Tibial nerve (tissue), 4 donors: ENCODE data around the gene ABHD18. TPM values are rescaled to one million over a fixed set of nuclear protein-coding genes. Genes with fewer than 3 reads are reported as not detected.
"Not testable (repeated sequence)": the region's sequence is repeated elsewhere in the genome, so short reads cannot be mapped to it uniquely, and the experiment has no call there.

ENCODE experiments used
- DNase-seq, 2 donors: peaks; one replicate each; pipeline ENCODE4 v3.0.0-alpha.2; 2019; ENCODE audit warnings: low spot score in 2 of 2
- H3K27ac ChIP-seq, 4 donors: fragments of 200-600 bp; sonication (generic) in 3 of 4; one replicate each; pipeline ENCODE4 v1.5.1; 2017 to 2019; ENCODE audit warnings: mild to moderate bottlenecking in 1 of 4
- H3K27me3 ChIP-seq, 2 donors: fragments of 200-600 bp; sonication (generic) in 1 of 2; one replicate each; pipeline versions ENCODE4 v1.5.1 to v1.6.0; 2017 to 2019
- H3K36me3 ChIP-seq, 3 donors: fragments of 200-600 bp; sonication (generic); one replicate each; pipeline ENCODE4 v1.5.1; 2018 to 2019
- H3K4me1 ChIP-seq, 4 donors: fragments of 200-600 bp; sonication (generic) in 3 of 4; one replicate each; pipeline ENCODE4 v1.5.1; 2017 to 2019
- H3K4me3 ChIP-seq, 4 donors: fragments of 200-600 bp; sonication (generic) in 3 of 4; one replicate each; pipeline ENCODE4 v1.5.1; 2017 to 2019; ENCODE audit warnings: mild to moderate bottlenecking in 1 of 4, moderate library complexity in 1 of 4
- H3K9me3 ChIP-seq, 4 donors: fragments of 200-600 bp; sonication (generic) in 3 of 4; one replicate each; pipeline ENCODE4 v1.5.1; 2017 to 2019
- EP300 ChIP-seq, 2 donors: sonication (generic); formaldehyde crosslinking; IDR thresholded peaks; one replicate each; pipeline ENCODE4 v1.6.1; 2017; ENCODE audit warnings: antibody characterized with exemption in 2 of 2, mild to moderate bottlenecking in 1 of 2
- POLR2A ChIP-seq, 2 donors: fragments of 450-650 bp; IDR thresholded peaks; one replicate each; pipeline ENCODE4 v1.6.1; 2017; ENCODE audit warnings: antibody characterized with exemption in 2 of 2, mild to moderate bottlenecking in 2 of 2, moderate library complexity in 2 of 2
- whole genome bisulfite sequencing, 2 donors: methylation state at CpG; one replicate each; pipeline ENCODE4 v1.1.5; 2018; 5-methylcytosine and 5-hydroxymethylcytosine counted together
- total RNA-seq, 4 donors: library from RNA; depleted of rRNA; stranded (reverse); fragments of >200 nt; gene quantifications; one replicate each; pipeline ENCODE4 v1.1.0, GENCODE V29; 2016
- TF ChIP-seq, protein P1 (sequence below), 5 experiments: fragments of 200-600 bp in 3 of 5; fragments of 450-650 bp in 2 of 5; sonication (generic) in 3 of 5; IDR thresholded peaks; one replicate each; pipeline ENCODE4 v1.5.1; 2016 to 2019; ENCODE audit warnings: antibody characterized with exemption in 5 of 5, mild to moderate bottlenecking in 3 of 5, moderate library complexity in 2 of 5

Gene ABHD18
- total RNA-seq, 4 donors from 2014 or later = 8.0 to 17.7 (median 10.1) TPM

DNA sequence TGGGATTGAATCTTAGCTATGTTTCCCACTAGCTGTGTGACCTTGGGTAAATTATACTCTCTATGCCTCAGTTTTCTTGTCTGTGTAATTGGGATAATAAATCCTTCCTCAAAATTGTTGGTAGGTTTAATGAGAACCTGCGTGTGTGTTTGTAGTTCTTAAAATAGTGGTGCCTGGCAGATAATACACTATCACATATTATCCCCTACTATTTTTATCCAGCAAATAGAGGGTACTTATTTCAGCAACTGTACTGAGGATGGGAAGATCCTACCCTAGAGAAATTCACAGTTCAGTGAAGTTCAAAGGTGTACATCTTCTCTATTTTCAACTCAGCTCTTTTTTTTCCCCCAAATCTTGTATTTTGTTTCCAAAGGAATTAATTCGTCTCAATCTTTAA, 17.2 kb downstream of the ABHD18 start:
- TF ChIP-seq EP300 (IDR thresholded peaks at IDR 0.05) (no peak), POLR2A (IDR thresholded peaks at IDR 0.05) (no peak)
- TF ChIP-seq, protein P1, sequence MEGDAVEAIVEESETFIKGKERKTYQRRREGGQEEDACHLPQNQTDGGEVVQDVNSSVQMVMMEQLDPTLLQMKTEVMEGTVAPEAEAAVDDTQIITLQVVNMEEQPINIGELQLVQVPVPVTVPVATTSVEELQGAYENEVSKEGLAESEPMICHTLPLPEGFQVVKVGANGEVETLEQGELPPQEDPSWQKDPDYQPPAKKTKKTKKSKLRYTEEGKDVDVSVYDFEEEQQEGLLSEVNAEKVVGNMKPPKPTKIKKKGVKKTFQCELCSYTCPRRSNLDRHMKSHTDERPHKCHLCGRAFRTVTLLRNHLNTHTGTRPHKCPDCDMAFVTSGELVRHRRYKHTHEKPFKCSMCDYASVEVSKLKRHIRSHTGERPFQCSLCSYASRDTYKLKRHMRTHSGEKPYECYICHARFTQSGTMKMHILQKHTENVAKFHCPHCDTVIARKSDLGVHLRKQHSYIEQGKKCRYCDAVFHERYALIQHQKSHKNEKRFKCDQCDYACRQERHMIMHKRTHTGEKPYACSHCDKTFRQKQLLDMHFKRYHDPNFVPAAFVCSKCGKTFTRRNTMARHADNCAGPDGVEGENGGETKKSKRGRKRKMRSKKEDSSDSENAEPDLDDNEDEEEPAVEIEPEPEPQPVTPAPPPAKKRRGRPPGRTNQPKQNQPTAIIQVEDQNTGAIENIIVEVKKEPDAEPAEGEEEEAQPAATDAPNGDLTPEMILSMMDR (IDR thresholded peaks at IDR 0.05) = no peak
- Histone ChIP-seq H3K4me3 (no peak overlapping the region), H3K36me3 (peaks cover 0 to 47% (median 0%) of the 10 kb centered on the region in 3 donors), H3K27ac (no peak overlapping the region), H3K4me1 (no peaks in the 10 kb centered on the region), H3K9me3 (peaks cover 0 to 4% (median 0%) of the 10 kb centered on the region in 4 donors), H3K27me3 (no peaks in the 10 kb centered on the region)
- 86 to 87% methylated on average over 2 of the region's 2 CpGs for WGBS, 2 donors
- DNase-seq = no peak

DNA sequence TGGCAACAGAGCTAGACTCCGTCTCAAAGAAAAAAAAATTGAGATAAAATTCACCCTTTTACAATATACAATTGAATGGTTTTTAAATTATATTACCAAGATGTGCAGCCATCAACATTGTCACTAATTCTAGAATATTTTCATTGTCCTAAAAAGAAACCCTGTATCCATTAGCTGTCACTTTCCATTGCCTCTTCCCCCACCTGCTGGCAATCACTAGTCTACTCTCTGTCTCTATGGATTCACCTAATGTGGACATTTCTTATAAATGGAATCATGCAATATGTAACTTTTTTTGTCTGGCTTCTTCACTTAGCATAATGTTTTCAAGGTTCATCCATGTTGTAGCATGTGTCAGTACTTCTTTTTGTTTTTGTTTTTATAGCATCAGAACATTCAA, 20.8 kb downstream of the ABHD18 start:
- no peaks in the 10 kb centered on the region for H3K9me3 ChIP-seq
- TF ChIP-seq POLR2A (IDR thresholded peaks at IDR 0.05) = no peak
- TF ChIP-seq, protein P1 (IDR thresholded peaks at IDR 0.05) = no peak
- H3K27ac ChIP-seq = no peak overlapping the region
- 90 to 100% methylated on average over 1 of the region's 1 CpG for WGBS, 2 donors
- peaks cover 0 to 57% (median 0%) of the 10 kb centered on the region in 3 donors for H3K36me3 ChIP-seq
- H3K4me3 ChIP-seq = no peak overlapping the region
- no peaks in the 10 kb centered on the region for H3K4me1 ChIP-seq
- DNase-seq = no peak
- H3K27me3 ChIP-seq = no peaks in the 10 kb centered on the region

DNA sequence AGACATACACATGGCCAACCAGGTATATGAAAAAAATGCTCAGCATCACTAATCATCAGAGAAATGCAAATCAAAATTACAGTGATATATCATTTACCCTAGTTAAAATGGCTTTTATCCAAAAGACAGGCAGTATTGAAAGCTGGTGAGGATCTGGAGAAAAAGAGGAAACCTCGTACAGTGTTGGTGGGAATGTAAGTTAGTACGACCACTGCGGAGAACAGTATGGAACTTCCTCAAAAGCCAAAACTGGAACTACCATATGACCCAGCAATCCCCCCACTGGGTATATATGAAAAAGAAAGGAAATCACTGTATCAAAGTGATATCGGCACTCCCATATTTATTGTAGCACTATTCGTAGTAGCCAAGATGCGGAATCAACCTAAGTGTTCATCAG, 23.4 kb downstream of the ABHD18 start:
- no peaks in the 10 kb centered on the region for H3K9me3 ChIP-seq
- WGBS, 2 donors = 91 to 97% methylated on average over 6 of the region's 6 CpGs
- DNase-seq = no peak
- TF ChIP-seq, protein P1 (IDR thresholded peaks at IDR 0.05) = no peak
- no peak for TF ChIP-seq POLR2A (IDR thresholded peaks at IDR 0.05)
- no peak for TF ChIP-seq EP300 (IDR thresholded peaks at IDR 0.05)
- no peak overlapping the region for H3K4me3 ChIP-seq
- peaks cover 0 to 72% (median 0%) of the 10 kb centered on the region in 3 donors for H3K36me3 ChIP-seq
- no peak overlapping the region for H3K27ac ChIP-seq
- H3K4me1 ChIP-seq = no peaks in the 10 kb centered on the region
- no peaks in the 10 kb centered on the region for H3K27me3 ChIP-seq

DNA sequence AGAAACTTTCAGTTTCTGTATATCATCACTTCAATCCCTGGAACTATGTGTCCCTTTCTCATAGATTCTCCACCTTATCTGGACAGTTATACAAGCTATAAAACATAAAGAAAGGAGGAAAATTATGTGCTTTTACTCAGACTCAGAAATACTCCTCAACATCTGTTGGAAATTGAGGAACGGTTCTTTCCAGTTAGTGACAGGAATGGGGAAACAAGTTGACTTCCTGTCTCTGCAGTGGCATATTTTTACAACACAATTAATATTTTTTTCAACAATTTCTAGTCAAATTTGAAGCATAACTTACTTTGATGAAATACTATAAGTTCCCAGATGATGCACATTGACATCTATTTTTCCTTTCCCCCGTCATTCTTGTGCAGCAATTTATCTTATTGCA, 27.9 kb downstream of the ABHD18 start:
- Histone ChIP-seq H3K27me3 (no peaks in the 10 kb centered on the region), H3K36me3 (peaks cover 0 to 74% (median 0%) of the 10 kb centered on the region in 3 donors), H3K27ac (no peak overlapping the region), H3K4me1 (no peaks in the 10 kb centered on the region), H3K4me3 (no peak overlapping the region), H3K9me3 (peaks cover 0 to 12% (median 5%) of the 10 kb centered on the region in 4 donors)
- TF ChIP-seq EP300 (IDR thresholded peaks at IDR 0.05) (no peak), POLR2A (IDR thresholded peaks at IDR 0.05) (no peak)
- TF ChIP-seq, protein P1 (IDR thresholded peaks at IDR 0.05) = no peak
- 66 to 81% methylated on average over 2 of the region's 2 CpGs for WGBS, 2 donors
- DNase-seq = no peak

DNA sequence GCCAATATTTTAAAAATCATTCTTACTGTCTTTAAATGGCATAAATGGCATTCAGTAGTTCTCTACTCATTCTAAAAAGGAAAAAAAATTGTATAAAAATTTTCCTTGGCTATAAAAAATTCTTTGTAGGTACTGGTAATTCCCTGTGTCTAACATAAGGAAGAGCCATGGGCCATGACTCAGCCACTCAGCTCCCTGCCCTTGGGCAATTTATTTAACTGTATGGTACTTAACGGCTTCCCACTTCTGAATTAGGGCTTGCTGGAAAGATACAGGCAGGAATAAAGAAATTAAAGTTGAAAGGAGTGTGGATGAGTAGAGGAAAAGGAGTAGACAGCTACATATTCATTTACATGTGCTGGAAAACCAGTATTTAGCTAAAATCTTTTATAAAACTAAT, 30.6 kb downstream of the ABHD18 start:
- 74 to 78% methylated on average over 1 of the region's 1 CpG for WGBS, 2 donors
- H3K4me3 ChIP-seq = no peak overlapping the region
- no peak for DNase-seq
- no peak overlapping the region for H3K27ac ChIP-seq
- peaks cover 0 to 27% (median 8%) of the 10 kb centered on the region in 4 donors for H3K9me3 ChIP-seq
- TF ChIP-seq POLR2A (IDR thresholded peaks at IDR 0.05) (no peak), EP300 (IDR thresholded peaks at IDR 0.05) (no peak)
- TF ChIP-seq, protein P1 (IDR thresholded peaks at IDR 0.05) = no peak
- H3K4me1 ChIP-seq = no peaks in the 10 kb centered on the region
- H3K27me3 ChIP-seq = no peaks in the 10 kb centered on the region
- peaks cover 0 to 86% (median 0%) of the 10 kb centered on the region in 3 donors for H3K36me3 ChIP-seq

DNA sequence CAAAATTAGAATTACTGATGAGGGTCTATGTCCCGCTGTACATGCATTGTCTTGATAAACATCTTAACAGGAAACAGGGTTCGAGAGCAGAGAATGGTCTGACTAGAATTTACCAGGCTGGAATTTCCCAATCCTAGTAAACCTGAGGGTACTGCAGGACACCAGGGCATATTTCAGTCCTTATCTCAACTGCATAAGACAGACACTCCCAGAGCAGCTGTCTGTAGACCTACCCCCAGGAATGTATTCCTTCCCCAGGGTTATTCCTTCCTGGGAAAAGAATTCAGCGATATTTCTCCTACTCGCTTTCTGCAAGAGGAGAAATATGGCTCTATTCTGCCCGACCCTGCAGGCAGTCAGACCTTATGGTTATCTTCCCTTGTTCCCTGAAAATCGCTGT, 31.3 kb downstream of the ABHD18 start:
- 93 to 98% methylated on average over 6 of the region's 6 CpGs for WGBS, 2 donors
- not testable (repeated sequence) for DNase-seq, H3K27me3 ChIP-seq, H3K27ac ChIP-seq, H3K4me1 ChIP-seq, H3K4me3 ChIP-seq
- Histone ChIP-seq H3K36me3 (peaks cover 0 to 78% (median 0%) of the 10 kb centered on the region in 3 donors), H3K9me3 (peaks cover 0 to 27% (median 8%) of the 10 kb centered on the region in 4 donors)
